NB4 (cell line): ENCODE data around the gene KSR1.

Source experiments
- DNase-seq: peaks from one replicate; pipeline ENCODE4 v3.0.0; 2010; ENCODE audit warnings: low read depth
- H3K4me3 ChIP-seq: one replicate; pipeline ENCODE4 v1.5.1; 2011; ENCODE audit warnings: mild to moderate bottlenecking, low read depth, low read length, moderate library complexity
- CTCF ChIP-seq: IDR thresholded peaks from one replicate; pipeline ENCODE4 v1.5.1; 2012; ENCODE audit warnings: low read depth, low read length
- MAX ChIP-seq: IDR thresholded peaks from 2 replicates; pipeline ENCODE4 v1.6.1; 2011; ENCODE audit warnings: low read depth, low read length
- MYC ChIP-seq: IDR thresholded peaks from 2 replicates; pipeline ENCODE4 v1.6.1; 2011; ENCODE audit warnings: low read depth, low read length
- POLR2A ChIP-seq: IDR thresholded peaks from 2 replicates; pipeline ENCODE4 v1.6.1; 2011; ENCODE audit warnings: mild to moderate bottlenecking; ENCODE audit not compliant: insufficient read length; ENCODE audit errors: extremely low read depth

Gene KSR1

GRCh38 chr17:27414271-27414670 is 42.0 kb upstream of the KSR1 start:
- no peak overlapping the region for H3K4me3 ChIP-seq
- no peak for TF ChIP-seq MAX
- no peak for TF ChIP-seq CTCF
- no peak for TF ChIP-seq MYC
- TF ChIP-seq POLR2A, result no peak
- peak; percentile 21 for DNase-seq

GRCh38 chr17:27414694-27415093 is 41.6 kb upstream of the KSR1 start:
- no peak for DNase-seq

GRCh38 chr17:27415120-27415795 is 41.0 kb upstream of the KSR1 start:
- TF ChIP-seq POLR2A (no peak), MYC (no peak), MAX (no peak), CTCF (no peak)
- H3K4me3 ChIP-seq, result no peak overlapping the region
- peak; percentile 24 for DNase-seq

More at GRCh38 chr17:27414694-27415093, 41.6 kb upstream of the KSR1 start:
- no peak overlapping the region for H3K4me3 ChIP-seq
- no peak for TF ChIP-seq POLR2A
- no peak for TF ChIP-seq MYC
- no peak for TF ChIP-seq CTCF
- TF ChIP-seq MAX, result no peak

GRCh38 chr17:27417596-27418365 is 38.5 kb upstream of the KSR1 start:
- H3K4me3 ChIP-seq, result no peak overlapping the region
- no peak for DNase-seq
- TF ChIP-seq MYC, result no peak

- no peak overlapping the region for H3K4me3 ChIP-seq
- TF ChIP-seq MAX (no peak), CTCF (no peak), POLR2A (no peak)
- no peak for DNase-seq
Observed at GRCh38 chr17:27418366-27418615, 38.0 kb upstream of the KSR1 start.

GRCh38 chr17:27419156-27419555 is 37.1 kb upstream of the KSR1 start:
- DNase-seq, result no peak
- TF ChIP-seq MAX, result no peak
- TF ChIP-seq MYC, result no peak
- TF ChIP-seq CTCF, result no peak
- TF ChIP-seq POLR2A, result no peak
- no peak overlapping the region for H3K4me3 ChIP-seq
